Loucy (cell line): ENCODE results near the gene PRR5.

Experiments
- H2AFZ ChIP-seq: fragments of 200-600 bp; sonication (generic); 2 replicates; pipeline ENCODE4 v1.6.0; 2016; ENCODE audit warnings: antibody characterized with exemption, mild to moderate bottlenecking, low read length, moderate library complexity
- H3F3A ChIP-seq: fragments of 200-600 bp; 2 replicates; pipeline ENCODE4 v1.6.0; 2016; ENCODE audit warnings: antibody characterized with exemption, low read depth, mild to moderate bottlenecking
- H3K27me3 ChIP-seq: fragments of 200-600 bp; sonication (generic); 2 replicates; pipeline ENCODE4 v1.6.1; 2014; ENCODE audit warnings: low read length, mild to moderate bottlenecking; ENCODE audit not compliant: insufficient read depth, poor library complexity, severe bottlenecking
- H3K36me3 ChIP-seq: fragments of 200-600 bp; sonication (generic); 2 replicates; pipeline ENCODE4 v1.6.1; 2016; ENCODE audit warnings: low read length; ENCODE audit not compliant: insufficient read depth
- H3K4me1 ChIP-seq: fragments of 200-600 bp; sonication (generic); 2 replicates; pipeline ENCODE4 v1.5.1; 2014; ENCODE audit warnings: low read length, mild to moderate bottlenecking; ENCODE audit not compliant: insufficient read depth, poor library complexity, severe bottlenecking
- H3K4me2 ChIP-seq: fragments of 200-600 bp; sonication (generic); 2 replicates; pipeline ENCODE4 v1.6.0; 2014; ENCODE audit warnings: antibody characterized with exemption, low read length, low read depth, mild to moderate bottlenecking; ENCODE audit not compliant: poor library complexity, severe bottlenecking
- H3K4me3 ChIP-seq: fragments of 200-600 bp; sonication (generic); 2 replicates; pipeline ENCODE4 v1.5.1; 2014; ENCODE audit warnings: low read length, mild to moderate bottlenecking, mixed read lengths; ENCODE audit not compliant: poor library complexity, severe bottlenecking
- H3K79me2 ChIP-seq: fragments of 200-600 bp; sonication (generic); 2 replicates; pipeline ENCODE4 v1.6.1; 2014; ENCODE audit warnings: low read length; ENCODE audit not compliant: insufficient read depth
- H3K9ac ChIP-seq: fragments of 200-600 bp; sonication (generic); 2 replicates; pipeline ENCODE4 v1.6.0; 2014; ENCODE audit warnings: mild to moderate bottlenecking, low read depth, low read length, moderate library complexity; ENCODE audit not compliant: poor library complexity, severe bottlenecking
- H3K9me2 ChIP-seq: fragments of 200-600 bp; sonication (generic); replicated peaks from 2 replicates; pipeline ENCODE4 v1.6.1; 2016; ENCODE audit warnings: low read depth, low read length, mixed read lengths
- H3K9me3 ChIP-seq: fragments of 200-600 bp; sonication (generic); 2 replicates; pipeline ENCODE4 v1.6.1; 2014; ENCODE audit warnings: mild to moderate bottlenecking, antibody characterized with exemption, low read length, low read depth; ENCODE audit not compliant: insufficient read depth
- H4K20me1 ChIP-seq: fragments of 200-600 bp; sonication (generic); 2 replicates; pipeline ENCODE4 v1.6.0; 2014; ENCODE audit warnings: antibody characterized with exemption, low read length, mild to moderate bottlenecking; ENCODE audit not compliant: insufficient read depth, poor library complexity, severe bottlenecking
- CTCF ChIP-seq: fragments of 200-600 bp; sonication (generic); conservative IDR thresholded peaks from 2 replicates; pipeline ENCODE4 v1.5.1; 2014; ENCODE audit warnings: mild to moderate bottlenecking, antibody characterized with exemption, low read length
- EZH2phosphoT487 ChIP-seq: fragments of 200-600 bp; IDR thresholded peaks from 2 replicates; pipeline ENCODE4 v1.6.1; 2018; ENCODE audit warnings: antibody characterized with exemption, mild to moderate bottlenecking, moderate library complexity, borderline replicate concordance

PRR5 gene

GRCh38 chr22:44666207-44666585, 35.8 kb upstream of the PRR5 start:
- Histone ChIP-seq H2AFZ (no peak overlapping the region), H3K4me1 (peaks cover 50% of the 10 kb centered on the region), H3F3A (no peaks in the 10 kb centered on the region), H3K4me2 (no peak overlapping the region), H3K36me3 (no peaks in the 10 kb centered on the region), H3K9me2 (no peaks in the 10 kb centered on the region), H3K27me3 (no peaks in the 10 kb centered on the region), H3K4me3 (no peak overlapping the region), H4K20me1 (no peaks in the 10 kb centered on the region), H3K9ac (no peak overlapping the region), H3K9me3 (no peaks in the 10 kb centered on the region), H3K79me2 (no peaks in the 10 kb centered on the region)
- no peak for TF ChIP-seq CTCF
- no peak for TF ChIP-seq EZH2phosphoT487

GRCh38 chr22:44667276-44667675, 34.7 kb upstream of the PRR5 start:
- Histone ChIP-seq H3K9ac (no peak overlapping the region), H3K9me3 (no peaks in the 10 kb centered on the region), H3K4me2 (no peak overlapping the region), H3K4me1 (peaks cover 54% of the 10 kb centered on the region), H3K27me3 (no peaks in the 10 kb centered on the region), H3K79me2 (no peaks in the 10 kb centered on the region), H2AFZ (no peak overlapping the region), H3K9me2 (no peaks in the 10 kb centered on the region), H4K20me1 (no peaks in the 10 kb centered on the region), H3F3A (no peaks in the 10 kb centered on the region), H3K36me3 (no peaks in the 10 kb centered on the region), H3K4me3 (no peak overlapping the region)
- no peak for TF ChIP-seq EZH2phosphoT487
- TF ChIP-seq CTCF = no peak

- H3K9me3 ChIP-seq = no peaks in the 10 kb centered on the region
- no peak overlapping the region for H3K4me3 ChIP-seq
- no peaks in the 10 kb centered on the region for H3K79me2 ChIP-seq
- H3F3A ChIP-seq = no peaks in the 10 kb centered on the region
- H3K36me3 ChIP-seq = no peaks in the 10 kb centered on the region
- no peak overlapping the region for H3K9ac ChIP-seq
- no peak overlapping the region for H3K4me2 ChIP-seq
- H4K20me1 ChIP-seq = no peaks in the 10 kb centered on the region
- H3K9me2 ChIP-seq = no peaks in the 10 kb centered on the region
- H3K4me1 ChIP-seq = peaks cover 52% of the 10 kb centered on the region
- no peak overlapping the region for H2AFZ ChIP-seq
- TF ChIP-seq CTCF = no peak
- H3K27me3 ChIP-seq = no peaks in the 10 kb centered on the region
These were observed 34.2 kb upstream of the PRR5 start for GRCh38 chr22:44667829-44668189.
